ENCODE measurements around the gene BAIAP2L2. TPM values are rescaled to one million over a fixed set of nuclear protein-coding genes. Genes with fewer than 3 reads are reported as not detected.

Gene BAIAP2L2
- total RNA-seq, 1 donor from 2014 or later: under 0.01 TPM

DNA sequence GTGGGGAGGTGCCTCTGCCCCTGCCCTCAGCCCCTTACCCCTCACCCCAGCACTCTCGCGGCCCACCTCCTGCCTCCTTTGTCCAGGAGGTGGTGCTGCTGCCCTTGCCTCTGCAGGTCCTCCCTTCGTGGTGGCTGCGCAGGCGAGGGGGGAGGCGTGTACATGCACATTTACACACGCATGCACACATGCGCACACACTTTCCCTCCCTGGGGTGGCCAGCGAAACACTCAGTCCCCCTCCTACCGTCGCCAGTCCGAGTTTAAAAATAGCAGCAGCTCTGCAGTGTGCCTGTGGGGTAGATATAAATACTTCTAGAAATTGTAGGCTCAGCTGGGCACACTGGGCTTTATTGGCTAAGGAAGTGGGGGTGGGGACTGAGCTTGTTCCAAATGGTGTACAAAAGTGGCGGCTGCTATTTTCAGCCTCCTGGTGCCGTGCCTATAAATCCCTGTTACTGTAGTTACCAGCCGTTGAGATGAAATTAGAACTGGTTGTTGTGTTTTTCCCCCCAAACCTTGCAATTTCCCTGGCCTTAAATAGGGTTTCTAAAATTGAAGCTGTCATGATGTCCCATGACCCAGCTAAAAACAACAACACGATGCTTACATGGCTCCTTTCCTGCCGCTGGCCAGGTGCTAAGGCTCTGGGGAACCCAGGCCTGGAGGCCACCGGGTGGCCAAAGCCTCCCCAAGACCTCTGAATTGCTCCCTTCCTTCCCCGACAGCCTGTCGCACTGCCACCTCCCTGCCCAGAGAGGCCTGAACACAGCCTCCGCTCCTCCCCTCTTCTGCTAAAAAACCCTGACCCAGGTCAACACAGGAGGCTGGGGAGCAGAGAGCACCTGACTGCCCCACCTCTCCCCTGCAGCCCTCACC, 40.9 kb downstream of the BAIAP2L2 start:
- DNase-seq (ENCODE audit: low read depth, low spot score): no peak

DNA sequence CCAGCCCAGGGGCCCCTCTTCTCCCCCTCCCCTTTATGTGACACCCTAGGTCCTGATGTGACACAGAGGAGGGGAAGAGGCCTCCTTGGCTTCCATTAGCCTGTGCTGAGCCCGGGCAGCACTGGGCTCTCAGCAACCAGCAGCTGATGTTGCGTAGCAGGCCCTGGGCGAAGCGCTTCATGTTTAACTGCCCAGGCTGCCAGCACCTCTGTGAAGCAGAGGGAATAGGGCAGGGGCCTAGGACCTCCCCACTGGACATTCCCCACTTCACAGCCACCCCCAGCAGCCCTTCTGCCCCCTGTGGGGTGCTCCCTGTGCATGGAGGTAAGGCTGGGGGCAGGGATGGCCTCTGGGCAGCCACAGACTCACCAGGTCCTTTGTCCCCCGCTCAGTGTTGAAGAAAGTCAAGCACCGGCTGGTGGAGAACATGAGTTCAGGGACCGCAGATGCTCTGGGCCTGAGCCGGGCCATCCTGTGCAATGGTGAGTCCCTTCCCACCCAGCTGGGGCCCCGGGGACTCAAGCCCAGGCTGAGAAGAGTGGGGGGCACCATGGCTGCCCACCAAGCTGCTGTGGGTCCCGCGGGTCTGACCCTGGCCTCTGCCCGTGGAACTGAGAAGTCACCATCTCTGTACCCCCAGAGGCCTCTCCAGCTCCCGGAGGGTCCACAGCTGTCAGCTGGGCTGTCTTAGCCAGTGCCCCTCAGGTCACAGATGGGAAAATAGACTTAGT, 41.7 kb downstream of the BAIAP2L2 start:
- DNase-seq (ENCODE audit: low read depth, low spot score): no peak

DNA sequence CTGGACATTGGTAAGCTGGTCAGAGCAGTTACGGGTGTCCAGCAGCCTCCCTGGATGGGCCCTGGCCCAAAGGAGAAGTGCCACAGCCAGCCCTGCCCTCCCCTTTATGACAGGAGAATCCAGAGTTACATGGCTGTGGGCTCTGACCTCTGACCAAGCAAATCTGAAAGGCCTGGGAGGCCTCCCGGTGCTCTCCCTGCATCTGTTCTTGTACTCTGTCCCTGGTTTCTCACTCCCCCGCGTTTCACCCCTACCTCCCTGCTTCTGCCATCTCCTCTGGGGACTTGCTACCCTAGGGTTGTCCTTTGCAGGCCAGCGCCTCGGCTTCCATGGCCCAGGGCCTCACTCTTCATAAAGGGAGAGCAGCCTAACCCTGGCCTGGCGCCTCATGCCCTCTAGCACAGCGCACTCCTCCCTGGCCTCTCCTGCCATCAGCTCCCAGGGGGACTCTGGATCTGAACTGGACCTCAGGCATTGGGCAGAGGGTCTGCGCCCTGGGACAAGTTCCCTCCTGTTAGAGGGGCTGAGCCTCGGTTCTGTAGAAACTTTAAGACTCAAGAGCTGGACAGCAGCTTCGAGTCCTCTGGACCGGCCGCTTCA, 42.6 kb downstream of the BAIAP2L2 start:
- no peak for DNase-seq (ENCODE audit: low read depth, low spot score)

DNA sequence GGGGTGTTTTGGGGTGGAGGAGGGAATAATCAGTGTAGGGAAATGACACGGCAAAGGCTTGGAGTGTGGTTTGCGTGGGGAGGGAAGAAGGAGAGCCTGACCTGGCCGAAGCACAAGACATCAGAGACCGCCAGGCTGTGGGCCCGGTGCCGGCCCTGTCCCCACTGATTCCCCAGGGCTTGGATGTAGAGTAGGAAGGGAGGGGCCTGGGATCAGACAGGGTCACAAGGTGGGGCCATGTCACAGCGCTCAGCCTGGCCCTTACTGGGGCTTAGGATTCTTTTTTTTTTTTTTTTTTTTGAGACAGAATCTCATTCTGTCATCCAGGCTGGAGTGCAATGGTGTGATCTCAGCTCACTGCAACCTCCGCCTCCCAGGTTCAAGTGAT, 43.5 kb downstream of the BAIAP2L2 start:
- no peak for DNase-seq (ENCODE audit: low read depth, low spot score)

DNA sequence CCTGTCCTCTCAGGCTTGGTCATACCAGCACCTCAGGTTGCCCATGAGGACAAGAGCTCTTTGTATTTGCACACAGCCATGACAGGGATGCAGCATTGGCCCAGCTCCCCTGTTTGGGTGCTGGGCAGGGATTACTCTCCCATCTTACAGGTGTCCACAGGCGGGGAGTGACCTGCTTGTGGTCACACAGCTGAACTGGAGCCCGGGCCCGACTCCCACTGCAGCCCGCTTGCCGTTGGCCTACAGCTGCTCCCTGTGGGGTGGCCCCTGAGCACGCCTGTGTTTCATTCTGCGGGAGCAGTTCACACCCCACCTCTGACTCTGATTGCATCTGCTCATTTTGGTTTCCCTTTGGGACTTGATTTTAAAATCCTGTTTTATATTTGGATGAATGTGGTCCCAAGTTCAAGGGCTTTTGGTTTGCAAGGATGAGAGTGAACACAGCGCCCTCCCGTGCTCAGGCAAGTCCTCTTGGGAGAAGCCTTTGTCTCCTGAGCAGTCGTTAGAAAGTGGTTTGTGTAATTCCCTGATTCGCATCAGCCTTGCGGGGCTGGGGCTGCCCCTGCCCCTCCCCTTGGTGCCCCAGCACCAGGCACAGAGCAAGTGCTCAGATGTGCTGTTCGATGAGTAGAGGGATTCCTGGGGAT, 44.0 kb downstream of the BAIAP2L2 start:
- no peak for DNase-seq (ENCODE audit: low read depth, low spot score)

DNA sequence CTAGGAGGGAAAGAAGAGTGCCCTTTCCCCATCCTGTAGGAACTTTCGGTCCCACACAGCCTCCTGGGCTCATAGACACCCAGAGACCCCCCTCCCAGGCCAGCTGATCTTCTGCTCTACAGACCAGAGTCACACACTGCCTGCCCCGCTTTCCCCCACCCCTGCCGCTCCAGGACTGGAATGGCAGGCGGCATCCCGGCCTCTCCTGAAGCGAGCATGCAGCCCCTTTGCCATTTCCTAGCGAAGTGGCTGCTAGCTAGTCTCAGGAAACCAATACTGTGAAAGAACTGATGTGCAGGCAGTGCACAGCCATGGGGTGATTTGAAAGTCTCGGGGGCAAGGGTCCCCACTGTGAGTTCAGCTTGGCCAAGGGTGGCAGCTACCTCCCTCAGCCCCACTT, 44.9 kb downstream of the BAIAP2L2 start:
- no peak for DNase-seq (ENCODE audit: low read depth, low spot score)

DNA sequence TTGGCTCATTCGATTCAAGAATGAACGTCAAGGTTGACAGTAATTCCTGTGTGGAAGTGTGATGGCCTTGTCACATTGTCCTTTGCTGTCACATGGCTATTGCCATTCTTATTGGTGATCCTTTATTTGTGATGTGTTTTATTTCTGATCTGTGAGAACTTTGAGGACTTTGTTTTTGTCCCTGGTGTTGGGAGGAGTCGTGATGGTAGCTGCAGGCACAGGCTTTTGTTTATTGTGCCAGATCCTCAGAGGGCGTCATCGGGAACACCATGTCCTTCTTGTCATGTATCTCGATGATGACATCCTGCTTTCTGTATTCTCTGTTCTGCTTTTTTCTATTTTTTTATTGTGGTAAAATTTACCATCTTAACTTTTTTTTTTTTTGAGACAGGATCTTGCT, 47.7 kb downstream of the BAIAP2L2 start:
- DNase-seq (ENCODE audit: low read depth, low spot score): no peak

DNA sequence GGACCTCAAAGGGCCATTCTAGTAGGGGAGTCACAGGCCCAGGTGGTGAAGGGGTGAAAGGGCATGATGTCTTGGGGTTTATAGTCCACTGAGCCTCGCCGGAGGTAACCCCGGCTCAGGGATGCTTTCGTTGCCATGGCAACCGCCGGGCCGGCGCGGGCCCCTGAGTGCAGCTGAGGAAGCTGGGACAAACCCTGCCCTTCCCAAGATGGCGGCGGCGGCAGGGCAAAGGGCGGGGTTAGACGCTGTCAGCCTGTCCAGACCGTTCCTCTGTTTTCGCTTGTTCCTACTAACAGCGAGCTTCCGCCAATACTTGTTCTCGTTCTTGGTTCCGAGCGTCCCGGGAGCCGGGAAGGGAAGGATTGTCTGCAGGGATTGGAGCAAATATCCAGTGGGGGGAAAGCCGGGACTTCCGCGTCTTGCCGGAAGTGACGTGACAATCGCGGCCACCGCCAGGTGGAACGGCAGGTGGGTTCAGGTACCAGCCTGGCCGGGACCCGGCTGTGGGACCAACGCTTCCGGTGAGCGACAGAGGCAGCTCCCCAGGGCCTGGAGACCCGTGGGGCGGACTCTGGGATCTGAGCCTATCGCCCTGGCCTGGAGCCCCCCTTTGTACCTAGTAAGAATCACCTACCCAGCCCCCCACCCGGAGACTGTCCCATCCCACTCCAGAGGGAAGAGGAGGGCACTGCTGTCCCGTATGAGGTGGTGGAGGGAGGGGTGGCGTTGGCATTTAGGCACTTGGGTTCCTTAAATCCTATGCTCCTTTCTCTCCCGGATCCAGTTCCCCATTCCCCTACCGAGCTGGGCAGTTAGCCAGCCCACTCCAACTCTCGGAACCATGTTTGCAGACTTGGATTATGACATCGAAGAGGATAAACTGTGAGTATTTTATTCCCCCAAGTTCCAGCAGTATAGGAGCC, 53.3 kb downstream of the BAIAP2L2 start, which contains the start of gene PICK1:
Gene PICK1, plus strand, starts transcription at position 436 of the 923 bp plus-strand sequence. Its CDS starts 406 bp downstream, at position 842.
- peak; percentile 55 for DNase-seq (ENCODE audit: low read depth, low spot score)

DNA sequence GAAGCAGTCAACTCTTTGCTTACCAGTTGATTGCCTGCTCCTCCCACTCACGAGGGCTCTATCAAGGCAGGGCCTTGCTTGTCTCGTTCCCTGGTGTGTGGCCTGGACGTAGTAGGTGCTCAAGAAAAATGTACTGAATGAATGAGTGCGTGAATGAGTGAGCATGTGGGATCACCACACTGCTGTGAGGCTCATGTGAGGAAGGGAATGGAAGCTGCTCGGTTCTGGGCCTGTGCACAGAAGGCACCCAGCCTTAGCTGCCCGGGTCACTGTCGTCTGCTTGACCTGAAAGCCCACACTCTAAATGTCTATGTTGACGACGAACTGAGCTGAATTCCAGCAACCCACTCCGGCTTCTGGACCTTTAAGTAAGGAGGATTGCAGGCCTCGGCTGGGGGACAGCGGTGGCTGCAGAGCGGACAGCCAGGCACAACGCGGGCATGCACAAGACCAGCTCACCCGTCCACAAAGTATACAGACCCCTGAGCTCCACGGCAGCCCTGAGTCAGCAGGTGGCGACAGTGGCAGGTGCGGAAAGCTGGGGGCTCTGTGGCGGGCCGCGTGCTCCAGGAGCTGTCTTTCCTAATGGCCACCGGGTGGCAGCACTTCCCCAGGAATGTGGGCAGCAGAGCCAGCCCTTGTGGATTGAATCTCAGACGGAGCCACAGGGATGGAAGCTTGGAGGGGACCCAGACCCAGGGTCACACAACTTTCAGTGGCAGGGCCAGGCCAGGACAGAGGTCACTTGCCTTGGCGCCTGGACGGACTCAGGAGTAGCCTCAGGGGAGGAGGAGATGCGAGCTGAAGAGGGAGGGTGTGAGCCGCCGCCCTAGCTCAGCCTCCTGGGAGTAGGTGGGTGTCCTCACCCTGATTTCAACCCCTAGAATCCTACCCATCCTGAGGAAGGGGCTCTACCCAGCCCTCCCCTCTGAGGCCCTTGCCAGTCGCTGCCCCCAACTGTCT, 58.3 kb downstream of the BAIAP2L2 start:
- peak; percentile 26 for DNase-seq (ENCODE audit: low read depth, low spot score)

DNA sequence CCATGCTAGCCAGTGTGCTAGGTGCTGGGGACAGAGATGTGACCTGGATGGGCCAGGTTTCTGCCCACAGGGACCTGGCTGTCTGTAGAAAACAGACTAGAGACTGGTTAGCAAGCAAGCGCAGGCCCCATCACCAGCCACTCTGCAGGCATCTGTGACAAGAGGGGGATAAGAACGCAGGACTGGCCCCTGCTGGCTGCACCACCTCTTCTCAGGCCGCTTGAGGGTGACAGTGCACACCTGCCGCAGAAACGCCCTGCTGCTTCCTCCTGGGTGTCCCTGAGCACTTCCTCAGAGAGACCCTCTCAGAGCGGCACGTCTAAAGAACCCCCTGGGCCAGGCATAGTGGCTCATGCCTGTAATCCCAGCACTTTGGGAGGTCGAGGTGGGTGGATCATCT, 59.2 kb downstream of the BAIAP2L2 start:
- no peak for DNase-seq (ENCODE audit: low read depth, low spot score)

DNA sequence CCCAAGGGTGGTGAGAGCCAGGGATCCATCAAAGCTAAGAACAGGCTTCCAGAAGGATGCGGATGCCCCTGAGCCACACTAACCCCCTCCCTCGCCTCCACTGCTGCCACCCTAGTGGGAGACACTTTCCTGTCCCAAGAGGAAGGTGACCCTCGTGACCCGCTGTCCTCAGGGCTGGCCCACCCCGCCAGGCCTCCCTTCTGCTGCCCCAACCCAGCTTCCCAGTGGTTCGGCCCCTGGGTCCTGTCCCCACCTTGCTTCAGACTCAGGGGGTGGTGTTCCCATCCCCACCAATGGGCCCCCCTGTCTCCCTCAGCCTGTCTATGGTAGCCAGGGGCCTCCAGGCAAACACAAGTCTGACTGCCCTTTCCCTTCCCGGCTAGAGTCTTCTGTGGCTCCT, 59.8 kb downstream of the BAIAP2L2 start:
- no peak for DNase-seq (ENCODE audit: low read depth, low spot score)

DNA sequence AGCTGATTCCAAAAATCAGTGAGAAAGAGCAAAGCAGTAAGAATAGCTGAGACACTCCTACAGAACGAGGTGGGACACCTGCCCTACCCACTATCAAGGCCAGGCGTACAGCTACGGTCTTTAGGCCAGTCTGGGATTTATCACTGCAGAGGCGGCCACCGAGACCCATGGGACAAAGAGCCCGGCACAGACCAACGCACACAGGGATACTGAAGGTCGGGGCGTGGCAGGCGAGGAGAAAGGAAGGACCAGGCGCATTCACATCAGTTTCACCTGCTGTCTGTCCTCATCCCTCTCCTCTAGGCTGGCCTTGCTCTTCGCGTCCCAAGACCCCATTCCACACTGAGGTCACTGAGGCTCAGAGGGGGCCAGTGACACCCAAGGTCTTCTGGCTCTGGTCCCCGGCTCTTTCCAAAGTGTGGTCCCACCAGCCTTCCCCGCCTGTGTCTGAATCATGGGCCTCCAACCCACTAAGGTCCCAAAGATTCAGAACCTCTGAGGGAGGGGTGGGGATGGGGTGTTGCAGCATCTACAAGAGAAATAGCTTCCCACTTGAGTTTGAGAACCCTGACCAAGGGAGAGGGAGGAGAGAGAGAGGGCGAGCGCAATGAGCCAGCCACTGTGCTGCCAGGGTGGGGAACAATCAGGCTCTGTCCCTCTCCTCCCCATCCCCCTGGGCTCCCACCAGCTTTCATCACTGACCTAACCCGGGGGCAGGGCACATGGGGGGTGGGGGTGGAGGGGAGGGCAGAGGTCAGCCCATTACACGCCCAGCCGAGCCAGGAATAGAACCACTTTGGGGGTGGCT, 60.5 kb downstream of the BAIAP2L2 start:
- DNase-seq (ENCODE audit: low read depth, low spot score): no peak

DNA sequence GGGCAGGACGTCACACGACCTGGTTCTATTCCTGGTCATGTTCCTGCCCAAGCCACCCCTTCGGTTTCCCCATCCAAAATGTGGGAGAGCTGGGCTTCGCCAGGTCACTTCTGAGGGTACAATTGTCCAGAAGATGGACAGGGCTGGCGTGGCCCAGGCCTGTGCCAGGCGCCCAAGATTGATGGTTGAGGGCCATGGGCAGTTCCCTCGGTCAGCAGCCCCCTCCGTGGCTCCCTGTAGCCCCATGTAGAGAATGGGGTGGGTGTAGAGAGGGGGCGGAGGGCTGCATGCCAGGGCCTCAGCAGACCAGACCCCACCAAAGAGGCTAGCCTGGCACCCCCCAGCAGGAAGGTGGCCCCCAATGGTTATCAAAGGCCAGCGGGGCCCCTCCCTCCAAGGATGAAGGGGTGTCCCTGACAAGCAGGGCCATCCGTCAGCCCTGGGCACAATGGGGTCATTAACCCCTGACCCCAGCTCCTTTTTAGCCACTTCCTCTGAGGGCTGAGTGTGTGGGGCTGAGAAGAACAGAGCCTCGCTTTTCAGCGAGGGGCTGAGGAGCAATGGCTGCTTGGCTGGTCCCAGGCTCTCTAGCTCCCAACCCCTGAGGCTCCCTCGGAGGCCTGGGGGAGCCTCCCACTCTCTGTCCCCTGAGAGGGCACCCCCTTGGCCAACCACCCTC, 64.3 kb downstream of the BAIAP2L2 start:
- DNase-seq (ENCODE audit: low read depth, low spot score): no peak

DNA sequence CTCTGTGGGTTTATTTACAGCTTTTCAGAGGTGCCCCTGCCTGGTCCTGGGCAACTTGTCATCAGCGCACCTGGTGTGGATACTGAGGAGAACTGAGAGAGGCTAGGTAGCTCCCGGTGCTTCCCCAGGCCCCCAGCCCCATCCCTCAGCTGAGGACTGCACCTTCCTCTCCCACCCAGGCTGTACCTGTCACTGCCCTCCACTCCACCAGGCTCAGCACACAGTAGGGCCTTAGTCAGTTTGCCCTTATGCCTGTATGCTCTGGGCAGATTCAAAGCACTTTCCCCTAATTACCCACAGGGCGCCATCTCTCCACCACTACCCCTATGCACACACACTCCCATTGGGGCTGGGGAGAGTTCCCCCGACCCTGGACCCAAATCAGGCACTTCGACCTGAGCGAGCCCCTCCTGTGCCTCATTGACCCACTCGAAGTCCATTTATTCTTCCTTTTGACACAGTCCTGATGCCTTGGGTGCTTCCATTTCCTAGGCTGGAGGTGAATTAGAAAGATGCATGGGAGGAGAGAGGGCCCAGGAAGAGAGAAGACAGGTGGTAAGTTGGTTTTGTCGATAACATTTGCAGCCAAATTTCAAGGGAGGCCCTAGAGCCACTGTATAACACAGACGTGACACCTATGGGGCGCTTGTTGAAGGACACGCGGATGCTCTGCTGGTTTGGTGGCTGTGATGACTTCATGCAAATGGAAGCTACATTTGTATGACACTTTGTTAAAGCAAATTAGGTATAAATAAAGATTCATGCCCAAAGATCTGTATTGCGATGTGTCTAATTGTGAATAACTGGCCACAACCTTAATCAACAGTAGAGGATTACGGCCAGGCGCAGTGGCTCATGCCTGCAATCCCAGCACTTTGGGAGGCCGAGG, 67.1 kb downstream of the BAIAP2L2 start:
- DNase-seq (ENCODE audit: low read depth, low spot score): no peak

DNA sequence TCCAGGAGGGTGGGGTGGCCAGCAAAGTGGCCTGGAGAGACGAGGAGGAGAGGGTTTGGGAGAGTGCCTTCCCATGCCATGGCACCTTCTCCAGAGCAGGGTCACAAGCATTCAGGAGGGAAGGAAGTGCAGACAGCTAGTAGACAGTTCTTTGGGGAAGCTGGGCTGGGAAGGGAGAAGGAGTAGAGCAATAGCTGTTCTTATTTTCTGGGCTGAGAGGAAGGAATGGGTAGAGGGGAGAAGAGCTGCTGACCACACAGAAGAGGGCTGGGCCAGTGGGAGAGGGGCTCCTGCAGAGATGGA, 68.0 kb downstream of the BAIAP2L2 start:
- DNase-seq (ENCODE audit: low read depth, low spot score): no peak

DNA sequence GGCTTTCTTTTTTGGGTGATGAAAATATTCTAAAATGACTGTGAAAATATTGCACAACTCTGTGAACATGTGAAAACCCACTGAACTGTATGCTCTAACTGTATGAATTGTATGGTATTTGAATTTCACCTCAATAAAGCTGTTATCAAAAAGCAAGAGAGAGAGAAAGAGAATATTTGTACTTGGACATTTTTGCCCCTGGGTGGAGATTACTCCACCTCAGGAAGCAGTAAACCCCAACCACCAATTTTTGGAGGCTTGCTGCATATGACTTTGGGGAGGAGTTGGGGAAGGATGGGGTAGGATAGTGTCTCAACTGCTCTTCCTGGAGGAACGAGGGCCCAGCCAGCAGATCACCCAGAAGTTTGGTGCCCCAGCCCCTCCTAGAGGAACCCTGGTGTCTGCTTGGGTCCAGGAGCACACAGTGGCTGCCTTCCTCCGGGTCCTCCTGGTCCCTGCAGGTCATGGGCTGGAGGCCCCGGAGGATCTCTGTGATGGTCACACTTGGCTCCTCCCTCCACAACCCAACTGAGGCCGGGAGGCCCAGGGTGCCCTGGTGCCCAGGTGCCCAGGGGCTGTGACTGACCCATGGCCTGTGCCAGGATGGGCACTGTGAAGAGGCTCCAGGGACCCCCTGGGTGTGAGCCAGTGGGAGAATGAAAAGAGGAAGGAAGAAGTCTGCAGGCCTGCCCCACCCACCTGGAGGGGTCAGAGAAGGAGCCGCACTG, 68.6 kb downstream of the BAIAP2L2 start:
- DNase-seq (ENCODE audit: low read depth, low spot score): no peak

All from pulmonary artery endothelial cell (primary cell).